Common myeloid progenitor, CD34-positive (primary cell): ENCODE data around the gene CENPK.

Experiments used
- CTCF ChIA-PET: fragments of 350-600 bp; sonication (Branson Sonifier 250); formaldehyde crosslinking; loops from one replicate; lab custom pipeline; 2021; ENCODE audit warnings: antibody characterized with exemption; lab: Charles Lee
- POLR2A ChIA-PET: fragments of 350-600 bp; sonication (Branson Sonifier 250); formaldehyde crosslinking; loops from one replicate; lab custom pipeline; 2021; ENCODE audit warnings: antibody characterized with exemption; lab: Charles Lee
- DNase-seq, 3 donors: peaks; one replicate each; pipeline versions ENCODE4 v3.0.0 to v3.0.0-alpha.2; 2013
- H3K27ac ChIP-seq, 2 experiments: 1 replicate in 1 of 2; 2 replicates in 1 of 2; pipeline ENCODE4 v1.7.0; 2013; ENCODE audit warnings: inconsistent platforms in 2 of 2, low read length in 2 of 2, mild to moderate bottlenecking in 2 of 2, low read depth in 1 of 2, moderate library complexity in 1 of 2; ENCODE audit not compliant: severe bottlenecking in 2 of 2, insufficient read depth in 1 of 2, poor library complexity in 1 of 2
- H3K27me3 ChIP-seq, 5 experiments: replicated peaks in 2 of 5; 1 replicate in 3 of 5; 2 replicates in 2 of 5; pipeline versions ENCODE4 v1.6.1 to v1.7.0; 2013; ENCODE audit warnings: low read length in 4 of 5, mild to moderate bottlenecking in 2 of 5, moderate library complexity in 2 of 5, inconsistent platforms in 1 of 5; ENCODE audit not compliant: insufficient read depth in 5 of 5, control insufficient read depth in 4 of 5
- H3K36me3 ChIP-seq, 4 experiments: 1 replicate in 2 of 4; 2 replicates in 2 of 4; pipeline versions ENCODE4 v1.6.1 to v1.7.0; 2013; ENCODE audit warnings: low read length in 3 of 4, control low read depth in 1 of 4, mild to moderate bottlenecking in 1 of 4; ENCODE audit not compliant: control insufficient read depth in 4 of 4, insufficient read depth in 4 of 4
- H3K4me1 ChIP-seq, 4 experiments: 1 replicate in 3 of 4; 2 replicates in 1 of 4; pipeline versions ENCODE4 v1.6.1 to v1.7.1; 2013; ENCODE audit warnings: low read length in 3 of 4, mild to moderate bottlenecking in 3 of 4, control low read depth in 1 of 4, inconsistent platforms in 1 of 4, moderate library complexity in 1 of 4; ENCODE audit not compliant: control insufficient read depth in 4 of 4, insufficient read depth in 4 of 4; ENCODE audit errors: control extremely low read depth in 1 of 4
- H3K4me3 ChIP-seq, 7 experiments: 1 replicate in 4 of 7; 2 replicates in 3 of 7; pipeline versions ENCODE4 v1.5.1 to v1.7.0; 2013; ENCODE audit warnings: mild to moderate bottlenecking in 7 of 7, low read length in 6 of 7, moderate library complexity in 6 of 7, inconsistent platforms in 2 of 7, low read depth in 2 of 7, control low read depth in 1 of 7; ENCODE audit not compliant: insufficient read depth in 4 of 7, control insufficient read depth in 1 of 7; ENCODE audit errors: extremely low read depth in 1 of 7
- H3K9me3 ChIP-seq, 5 experiments: 1 replicate in 4 of 5; 2 replicates in 1 of 5; pipeline versions ENCODE4 v1.6.1 to v1.7.1; 2013; ENCODE audit warnings: low read length in 4 of 5, mild to moderate bottlenecking in 2 of 5, inconsistent platforms in 1 of 5, low read depth in 1 of 5, moderate library complexity in 1 of 5; ENCODE audit not compliant: control insufficient read depth in 4 of 5, insufficient read depth in 2 of 5; ENCODE audit errors: control extremely low read depth in 1 of 5
- WGBS: methylation state at CpG from one replicate; pipeline ENCODE4 v1.1.5; 2013; ENCODE audit not compliant: insufficient coverage; 5-methylcytosine and 5-hydroxymethylcytosine counted together

Gene CENPK

DNA sequence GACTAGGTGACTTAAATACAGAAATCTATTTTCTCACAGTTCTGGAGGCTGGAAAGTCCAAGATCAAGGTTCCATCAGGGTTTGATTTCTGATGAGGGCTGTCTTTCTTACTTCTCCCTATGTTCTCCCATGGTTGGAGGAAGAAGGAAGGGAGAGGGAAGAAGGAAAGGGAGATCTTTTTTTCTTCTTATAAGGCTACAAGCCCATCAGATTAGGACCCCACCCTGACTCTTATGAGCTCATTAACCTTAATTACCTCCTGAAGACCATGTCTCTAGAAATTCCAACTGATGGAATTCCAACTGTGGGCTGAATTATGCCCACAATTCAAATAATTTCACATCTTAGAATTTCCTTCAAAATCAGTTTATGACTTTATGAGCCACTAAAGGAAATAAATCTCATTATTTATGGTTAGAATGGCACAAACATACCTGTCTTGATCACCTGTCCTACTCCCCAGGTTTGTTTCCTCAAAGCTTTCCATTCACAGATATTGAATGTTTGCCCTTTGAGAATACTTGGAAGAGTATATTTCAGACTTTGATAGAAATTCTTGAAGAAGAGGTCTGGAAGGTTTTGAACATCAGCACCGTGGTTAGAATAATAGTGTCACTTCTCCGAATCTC lies 7.7 kb upstream of the CENPK start:
- Histone ChIP-seq H3K27ac (no peak overlapping the region), H3K27me3 (no peaks in the 10 kb centered on the region), H3K9me3 (no peaks in the 10 kb centered on the region), H3K4me3 (no peak overlapping the region), H3K4me1 (no peaks in the 10 kb centered on the region), H3K36me3 (peaks cover 15 to 38% (median 33%) of the 10 kb centered on the region in 4 experiments)
- DNase-seq: no peak
- whole genome bisulfite sequencing: 100% methylated on average over 2 of the region's 2 CpGs
- ChIA-PET CTCF (interaction anchor here (1.4 kb wide), 1 partner anchor 13 kb away, joined by 4 read pairs; no protein-coding TSS in a partner anchor), POLR2A (no interaction called here)

DNA sequence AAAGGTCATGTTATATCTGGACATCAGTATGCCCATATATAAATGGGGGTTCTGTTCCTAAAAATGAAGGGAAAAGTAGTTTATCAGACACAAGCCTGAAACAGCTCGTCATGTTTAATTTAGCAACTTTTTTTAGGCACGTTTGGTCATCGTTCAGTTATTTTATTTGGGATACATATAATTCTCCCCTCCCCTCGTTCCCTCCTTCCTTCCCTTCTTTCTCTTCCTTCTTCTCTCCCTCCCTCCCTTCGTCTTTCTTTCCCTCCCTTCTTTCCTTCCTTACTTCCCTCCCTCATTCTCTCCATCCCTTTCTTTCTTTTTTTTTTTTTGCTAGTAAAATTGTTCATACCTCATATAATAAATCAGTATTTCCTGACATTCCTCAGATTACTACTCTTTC lies 3.5 kb upstream of the CENPK start:
- CTCF ChIA-PET: no interaction called here
- Histone ChIP-seq H3K27me3 (no peaks in the 10 kb centered on the region), H3K27ac (no peak overlapping the region), H3K36me3 (peaks cover 5 to 20% (median 11%) of the 10 kb centered on the region in 4 experiments), H3K4me1 (peaks cover 17 to 24% (median 19%) of the 10 kb centered on the region in 4 experiments), H3K9me3 (no peaks in the 10 kb centered on the region), H3K4me3 (no peak overlapping the region)
- no peak for DNase-seq
- POLR2A ChIA-PET: no interaction called here
- WGBS: 91% methylated on average over 5 of the region's 5 CpGs

DNA sequence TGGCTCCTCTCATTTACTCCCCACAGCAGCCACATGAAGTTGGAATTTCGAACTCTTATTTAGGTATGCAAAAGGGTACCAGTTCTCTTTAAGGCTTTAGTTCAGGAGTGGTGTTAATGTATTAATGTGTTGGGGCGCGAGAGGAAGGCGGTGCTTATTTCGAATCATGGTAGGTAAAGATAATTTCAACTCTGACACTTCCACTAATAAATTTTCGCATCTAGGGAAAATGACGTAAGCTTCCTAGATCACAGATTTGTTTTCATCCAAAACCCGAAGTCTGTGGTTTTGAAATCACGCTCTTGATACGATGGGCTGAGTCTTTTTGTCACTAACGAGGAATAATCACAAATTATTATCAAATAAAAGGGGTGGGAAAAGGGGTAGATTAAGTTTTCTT lies 809 bp upstream of the CENPK start:
- WGBS: no CpG with 5 or more reads among the region's 11 CpGs
- Histone ChIP-seq H3K27me3 (no peaks in the 10 kb centered on the region), H3K4me1 (peaks cover 17 to 24% (median 21%) of the 10 kb centered on the region in 4 experiments), H3K4me3 (peak overlapping the region in 6 of 7 experiments; percentile 88 to 100 (median 97)), H3K36me3 (peaks cover 0 to 12% (median 4%) of the 10 kb centered on the region in 4 experiments), H3K27ac (peak overlapping the region; percentile 96 to 97), H3K9me3 (no peaks in the 10 kb centered on the region)
- CTCF ChIA-PET: interaction anchor here (1.1 to 1.4 kb wide), 2 partner anchors 60 to 752 kb away, joined by 3 to 4 read pairs; partner anchors contain the start of gene TRIM23
- peak; percentile 9 to 39 (median 24) for DNase-seq
- POLR2A ChIA-PET: interaction anchor here (0.6 kb wide), 1 partner anchor 460 kb away, joined by 3 read pairs; no protein-coding TSS in a partner anchor

DNA sequence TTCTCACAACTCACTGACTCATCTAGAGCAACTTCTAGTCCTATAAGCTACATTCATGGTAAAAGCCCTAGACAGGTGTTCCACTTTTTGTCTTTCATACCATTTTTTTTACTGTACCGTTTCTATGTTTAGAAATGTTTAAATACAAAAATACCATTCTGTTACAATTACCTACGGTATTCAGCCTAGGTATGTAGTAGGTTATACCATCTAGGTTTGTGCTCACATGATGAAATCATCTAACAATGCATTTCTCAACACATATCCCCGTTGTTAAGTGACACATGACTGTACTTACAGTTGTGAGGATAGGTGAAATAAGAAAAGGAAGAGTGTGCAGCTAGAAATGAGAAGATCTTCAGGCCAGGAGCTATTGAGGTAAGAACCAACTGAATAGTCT lies 6.2 kb downstream of the CENPK start:
- H3K27ac ChIP-seq: peak overlapping the region in 1 of 2 experiments; percentile 6
- H3K27me3 ChIP-seq: no peaks in the 10 kb centered on the region
- CTCF ChIA-PET: no interaction called here
- DNase-seq: no peak
- H3K36me3 ChIP-seq: peaks cover 8 to 41% (median 14%) of the 10 kb centered on the region in 4 experiments
- POLR2A ChIA-PET: interaction anchor here (0.6 to 0.9 kb wide), 2 partner anchors 65 to 989 kb away, joined by 3 read pairs; no protein-coding TSS in a partner anchor
- no CpG with 5 or more reads among the region's 3 CpGs for WGBS
- no peak overlapping the region for H3K4me3 ChIP-seq
- peaks cover under 1 to 7% (median 1%) of the 10 kb centered on the region in 4 experiments for H3K4me1 ChIP-seq
- H3K9me3 ChIP-seq: no peaks in the 10 kb centered on the region

DNA sequence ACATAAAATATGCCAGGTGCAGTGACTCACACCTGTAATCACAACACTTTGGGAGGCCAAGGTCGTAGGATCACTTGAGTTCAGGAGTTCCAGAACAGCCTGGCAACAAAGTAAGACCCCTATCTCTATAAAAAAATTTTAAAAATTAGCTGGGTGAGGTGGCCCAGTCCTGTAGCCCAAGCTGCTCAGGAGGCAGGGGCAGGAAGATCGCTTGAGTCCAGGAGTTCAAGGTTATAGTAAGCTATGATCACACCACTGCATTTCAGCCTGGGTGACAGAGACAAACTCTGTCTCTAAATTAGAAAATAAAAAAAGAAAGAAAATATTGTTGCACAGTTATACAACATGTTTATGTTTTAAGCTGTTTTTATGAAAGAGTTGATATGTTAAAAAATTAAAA lies 6.8 kb downstream of the CENPK start:
- Histone ChIP-seq H3K27me3 (no peaks in the 10 kb centered on the region), H3K4me3 (no peak overlapping the region), H3K27ac (no peak overlapping the region), H3K4me1 (peaks cover 0 to 1% (median 0%) of the 10 kb centered on the region in 4 experiments), H3K9me3 (no peaks in the 10 kb centered on the region), H3K36me3 (peaks cover 8 to 41% (median 14%) of the 10 kb centered on the region in 4 experiments)
- no peak for DNase-seq
- WGBS: no CpG with 5 or more reads among the region's 2 CpGs
- ChIA-PET POLR2A (interaction anchor here (0.6 to 0.9 kb wide), 2 partner anchors 66 to 989 kb away, joined by 3 read pairs; no protein-coding TSS in a partner anchor), CTCF (no interaction called here)

DNA sequence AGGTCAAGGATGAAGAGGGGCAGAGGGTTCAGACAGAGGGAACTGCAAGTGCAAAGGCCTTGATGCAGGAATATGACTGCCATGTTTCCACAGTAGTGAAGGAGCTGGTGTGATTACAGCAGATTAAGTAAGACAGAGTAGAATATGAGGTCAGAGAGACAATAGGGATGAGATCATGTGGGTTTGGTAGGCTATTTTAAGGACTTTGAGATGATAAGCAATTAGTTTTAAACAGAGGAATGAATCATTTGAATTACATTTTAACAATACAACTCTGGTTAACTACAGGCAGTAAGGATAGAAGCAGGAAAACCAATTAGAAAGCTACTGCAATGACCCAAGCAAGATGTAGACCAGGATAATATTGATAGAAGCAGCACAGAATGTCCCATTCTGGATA lies 7.7 kb downstream of the CENPK start:
- Histone ChIP-seq H3K4me1 (no peaks in the 10 kb centered on the region), H3K4me3 (no peak overlapping the region), H3K9me3 (no peaks in the 10 kb centered on the region), H3K27ac (no peak overlapping the region), H3K36me3 (peaks cover 13 to 47% (median 20%) of the 10 kb centered on the region in 4 experiments), H3K27me3 (no peaks in the 10 kb centered on the region)
- no peak for DNase-seq
- CTCF ChIA-PET: no interaction called here
- POLR2A ChIA-PET: no interaction called here

DNA sequence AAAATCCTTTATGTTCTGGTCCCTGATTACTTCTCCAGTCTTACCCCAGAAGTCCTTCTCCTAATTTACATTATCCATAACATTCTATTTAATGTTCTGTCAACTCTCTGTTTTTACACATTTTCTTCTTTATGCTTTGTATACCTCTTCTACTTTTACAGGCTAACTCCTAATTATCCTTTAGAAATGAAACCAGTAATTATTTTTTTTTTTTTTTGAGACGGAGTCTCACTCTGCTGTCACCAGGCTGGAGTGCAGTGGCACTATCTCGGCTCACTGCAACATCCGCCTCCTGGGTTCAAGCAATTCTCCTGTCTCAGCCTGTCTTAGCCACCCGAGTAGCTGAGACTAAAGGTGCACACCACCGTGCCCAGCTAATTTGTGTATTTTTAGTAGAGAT lies 9.0 kb downstream of the CENPK start:
- CTCF ChIA-PET: no interaction called here
- Histone ChIP-seq H3K36me3 (peaks cover 23 to 58% (median 30%) of the 10 kb centered on the region in 4 experiments), H3K9me3 (peaks cover 0 to 1% (median 0%) of the 10 kb centered on the region in 5 experiments), H3K4me1 (no peaks in the 10 kb centered on the region), H3K4me3 (no peak overlapping the region), H3K27ac (no peak overlapping the region), H3K27me3 (no peaks in the 10 kb centered on the region)
- 100% methylated on average over 4 of the region's 5 CpGs for WGBS
- DNase-seq: no peak
- POLR2A ChIA-PET: no interaction called here
